Measurements from ENCODE around the gene ZBTB46.
"Not testable (repeated sequence)": the region's sequence is repeated elsewhere in the genome, so short reads cannot be mapped to it uniquely, and the experiment has no call there.

Gene ZBTB46

DNA sequence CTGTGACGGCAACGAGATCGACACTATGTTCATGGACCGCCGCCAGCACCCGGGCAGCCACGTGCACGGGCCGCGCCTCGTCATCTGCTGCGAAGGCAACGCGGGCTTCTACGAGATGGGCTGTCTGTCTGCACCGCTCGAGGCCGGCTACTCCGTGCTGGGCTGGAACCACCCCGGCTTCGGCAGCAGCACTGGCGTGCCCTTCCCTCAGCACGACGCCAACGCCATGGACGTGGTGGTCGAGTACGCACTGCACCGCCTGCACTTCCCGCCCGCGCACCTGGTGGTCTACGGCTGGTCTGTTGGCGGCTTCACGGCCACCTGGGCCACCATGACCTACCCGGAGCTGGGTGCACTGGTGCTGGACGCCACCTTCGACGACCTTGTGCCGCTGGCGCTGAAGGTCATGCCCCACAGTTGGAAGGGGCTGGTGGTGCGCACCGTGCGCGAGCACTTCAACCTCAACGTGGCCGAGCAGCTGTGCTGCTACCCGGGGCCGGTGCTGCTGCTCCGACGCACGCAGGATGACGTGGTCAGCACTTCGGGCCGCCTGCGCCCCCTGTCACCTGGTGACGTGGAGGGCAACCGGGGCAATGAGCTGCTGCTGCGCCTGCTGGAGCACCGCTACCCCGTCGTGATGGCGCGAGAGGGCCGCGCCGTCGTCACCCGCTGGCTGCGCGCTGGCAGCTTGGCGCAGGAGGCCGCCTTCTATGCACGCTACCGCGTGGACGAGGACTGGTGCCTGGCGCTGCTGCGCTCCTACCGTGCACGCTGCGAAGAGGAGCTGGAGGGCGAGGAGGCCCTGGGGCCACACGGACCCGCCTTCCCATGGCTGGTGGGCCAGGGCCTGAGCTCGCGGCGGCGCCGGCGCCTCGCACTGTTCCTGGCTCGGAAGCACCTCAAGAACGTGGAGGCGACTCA, 31.2 kb upstream of the ZBTB46 start:
- no peak for TF ChIP-seq POLR2A (IDR thresholded peaks at IDR 0.05; ENCODE audit: low read depth, low read length)
- DNase-seq (ENCODE audit: insufficient read length, low spot score) = no peak
- FAIRE-seq = no peak

DNA sequence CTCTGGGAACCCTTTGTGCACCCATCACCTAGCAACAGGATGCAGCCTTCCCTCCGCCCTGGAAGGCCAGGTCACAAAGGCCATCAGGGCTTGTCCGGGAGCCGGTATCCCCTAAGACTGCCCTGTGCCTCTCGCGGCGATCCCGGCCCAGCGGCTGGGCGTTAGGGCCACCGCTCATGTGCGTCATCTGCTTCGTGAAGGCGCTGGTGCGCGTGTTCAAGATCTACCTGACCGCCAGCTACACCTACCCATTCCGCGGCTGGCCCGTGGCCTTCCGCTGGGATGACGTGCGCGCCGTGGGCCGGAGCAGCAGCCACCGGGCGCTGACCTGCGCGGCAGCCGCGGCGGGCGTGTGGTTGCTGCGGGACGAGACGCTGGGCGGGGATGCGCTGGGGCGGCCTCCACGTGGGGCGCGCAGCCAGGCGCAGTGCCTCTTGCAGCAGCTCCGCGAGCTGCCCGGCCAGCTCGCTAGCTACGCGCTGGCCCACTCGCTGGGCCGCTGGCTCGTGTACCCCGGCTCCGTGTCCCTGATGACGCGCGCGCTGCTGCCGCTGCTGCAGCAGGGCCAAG, 30.4 kb upstream of the ZBTB46 start, which contains the start of gene ABHD16B:
Gene ABHD16B, plus strand, starts transcription at position 134 of the 570 bp plus-strand sequence. Its CDS starts 43 bp downstream, at position 177.
- DNase-seq (ENCODE audit: insufficient read length, low spot score) (no peak), FAIRE-seq (no peak)
- no peak for TF ChIP-seq POLR2A (IDR thresholded peaks at IDR 0.05; ENCODE audit: low read depth, low read length)

DNA sequence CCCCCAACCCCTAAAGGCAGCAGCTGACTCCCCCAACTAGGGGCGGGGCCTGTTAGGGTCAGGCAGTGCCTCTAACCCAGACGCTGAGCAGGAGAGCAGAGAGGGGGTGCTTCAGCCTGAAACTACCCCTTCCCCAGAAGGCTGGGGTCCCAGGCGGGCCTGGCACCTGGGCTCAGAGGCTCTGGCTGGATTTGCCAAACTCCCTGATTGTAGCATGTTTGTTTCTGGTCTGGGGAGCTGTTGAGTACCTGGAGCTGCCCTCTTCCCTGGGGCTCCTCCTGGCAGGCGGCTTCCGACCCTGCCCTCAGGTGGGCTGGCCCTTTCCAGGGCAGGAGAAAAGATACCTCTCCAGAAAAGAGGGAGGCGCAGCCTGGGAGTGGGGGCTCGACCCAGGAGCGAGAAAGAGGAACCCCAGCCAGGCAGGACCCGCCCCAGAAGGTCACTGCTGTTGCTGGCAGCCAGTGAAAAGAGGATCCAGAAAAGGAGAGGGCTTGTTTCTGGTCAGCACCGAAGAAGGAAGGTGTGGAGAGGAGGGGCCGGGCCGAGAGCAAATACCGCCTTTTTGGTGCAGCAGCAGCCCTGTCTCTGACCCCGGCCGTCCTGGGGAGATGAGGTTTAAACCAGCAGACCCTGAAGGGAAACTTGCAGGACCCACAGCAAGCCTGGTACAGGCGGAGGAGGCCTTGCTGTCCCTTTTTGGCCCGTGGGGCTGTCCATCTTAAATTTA, 29.4 kb upstream of the ZBTB46 start:
- no peak for TF ChIP-seq POLR2A (IDR thresholded peaks at IDR 0.05; ENCODE audit: low read depth, low read length)
- DNase-seq (ENCODE audit: insufficient read length, low spot score) (no peak), FAIRE-seq (no peak)

DNA sequence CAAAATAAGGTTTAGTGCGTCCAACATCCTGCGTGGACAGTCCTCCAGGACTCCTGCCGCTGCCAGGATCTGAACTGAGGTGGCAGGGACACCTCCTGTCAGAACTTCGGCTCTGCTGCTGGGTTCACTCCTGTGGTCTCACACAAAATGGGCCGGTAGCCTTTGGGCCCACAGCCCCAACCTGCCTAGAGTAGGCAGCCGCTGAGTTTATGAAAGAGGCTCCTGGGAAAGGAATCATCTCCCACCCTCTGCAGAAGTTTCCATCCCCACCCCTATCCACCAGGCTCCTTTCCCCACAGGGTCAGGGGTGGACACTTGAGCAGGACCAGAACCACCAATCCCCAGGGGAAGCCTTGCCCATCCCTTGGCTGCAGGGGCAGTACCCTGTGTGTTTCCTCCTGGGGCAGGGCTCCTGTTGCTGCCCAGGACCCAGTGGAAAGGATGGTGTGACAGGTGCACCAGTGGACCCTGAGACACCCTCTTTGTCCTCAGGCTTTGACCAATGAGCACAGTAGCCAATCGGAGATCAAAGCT, 28.2 kb upstream of the ZBTB46 start:
- DNase-seq (ENCODE audit: insufficient read length, low spot score) (no peak), FAIRE-seq (no peak)
- no peak for TF ChIP-seq POLR2A (IDR thresholded peaks at IDR 0.05; ENCODE audit: low read depth, low read length)

DNA sequence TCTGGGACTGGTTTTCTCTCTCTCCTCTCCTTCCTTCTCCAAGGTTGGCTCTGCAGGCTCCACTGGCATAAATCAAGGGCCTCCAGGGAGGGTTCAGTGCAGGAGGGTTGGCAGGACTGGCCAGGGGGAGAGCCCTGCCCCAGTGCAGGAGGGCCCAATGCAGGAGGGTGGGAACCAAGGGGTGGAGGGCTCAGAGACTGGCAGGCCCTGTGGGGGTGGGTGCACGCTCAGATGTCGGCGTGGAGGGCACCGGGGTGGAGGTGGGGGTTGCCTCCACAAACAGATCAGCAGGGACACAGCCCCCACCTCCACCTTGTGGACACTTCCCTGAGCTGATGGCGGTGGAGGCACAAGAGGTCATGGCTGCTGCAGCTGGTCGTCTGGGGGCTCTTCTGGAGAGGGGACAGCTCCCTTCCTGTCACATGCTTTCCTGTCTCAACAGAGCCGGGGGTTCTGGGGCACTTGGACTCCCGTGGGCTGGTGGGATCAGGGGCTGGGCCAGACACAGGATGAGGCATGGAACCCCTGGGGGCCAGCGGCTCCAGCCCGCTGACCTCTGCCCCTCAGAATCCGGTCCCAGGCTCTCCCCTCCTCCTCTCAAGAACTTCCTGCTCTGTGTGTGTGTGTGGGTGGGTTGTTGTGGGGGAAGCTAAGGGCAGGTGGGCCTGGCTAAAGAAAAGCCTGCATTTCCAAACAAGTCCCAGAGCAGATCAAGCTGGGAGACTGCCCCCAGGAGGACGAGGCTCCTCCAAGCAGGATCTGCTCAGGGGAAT, 27.5 kb upstream of the ZBTB46 start:
- no peak for DNase-seq (ENCODE audit: insufficient read length, low spot score)
- no peak for FAIRE-seq
- TF ChIP-seq POLR2A (IDR thresholded peaks at IDR 0.05; ENCODE audit: low read depth, low read length) = no peak

DNA sequence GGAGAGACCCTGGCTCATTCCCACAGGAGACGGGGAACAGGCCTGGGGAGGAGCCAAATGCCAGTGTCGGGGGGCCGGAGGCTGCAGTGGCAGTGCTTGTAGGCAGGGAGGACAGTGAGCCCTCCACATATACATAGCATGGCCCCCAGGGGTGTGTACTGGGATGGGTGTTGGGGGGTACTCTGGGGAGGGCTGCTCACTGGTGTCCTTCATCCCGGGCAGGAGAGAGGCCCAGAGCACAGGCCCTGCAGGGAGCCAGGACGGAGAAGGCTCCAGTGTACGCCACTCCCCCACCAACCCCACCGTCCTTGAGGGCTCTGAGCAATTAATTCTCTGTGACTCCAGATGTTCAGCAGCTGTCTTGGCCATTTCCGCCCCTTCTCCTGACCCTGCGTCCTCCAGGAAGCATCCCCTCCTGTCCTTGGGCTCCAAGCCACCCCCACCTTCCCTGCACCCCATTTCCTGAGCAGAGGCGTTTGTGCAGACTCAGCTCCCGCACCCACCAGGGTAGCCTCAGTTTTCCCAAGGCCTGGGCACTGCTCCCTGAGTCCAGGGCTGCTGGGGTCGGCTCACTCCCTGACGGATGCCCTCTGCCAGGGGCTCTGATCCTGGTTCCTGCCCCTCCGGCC, 26.8 kb upstream of the ZBTB46 start:
- FAIRE-seq (no peak), DNase-seq (ENCODE audit: insufficient read length, low spot score) (no peak)
- TF ChIP-seq POLR2A (IDR thresholded peaks at IDR 0.05; ENCODE audit: low read depth, low read length) = no peak

DNA sequence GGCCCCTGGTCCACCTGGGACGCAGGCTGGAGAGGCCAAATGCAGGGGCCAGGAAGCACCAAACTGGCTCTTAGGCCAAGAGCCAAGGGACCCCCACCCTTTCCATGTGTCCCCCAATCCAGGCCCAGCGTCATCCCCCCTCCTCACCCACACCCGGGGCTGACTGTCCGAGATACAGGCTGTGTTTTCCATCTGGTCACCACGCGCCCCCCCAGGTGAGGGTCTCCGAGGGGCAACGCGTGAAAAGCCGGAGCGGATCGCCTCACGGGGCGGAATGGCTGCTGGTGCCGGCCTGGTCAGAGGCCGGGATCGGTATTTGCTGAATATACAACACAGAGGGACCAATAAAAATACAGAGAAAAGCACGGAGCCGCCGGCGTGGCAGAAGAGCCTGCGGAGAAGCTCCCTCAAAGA, 25.0 kb upstream of the ZBTB46 start:
- no peak for TF ChIP-seq POLR2A (IDR thresholded peaks at IDR 0.05; ENCODE audit: low read depth, low read length)
- no peak for DNase-seq (ENCODE audit: insufficient read length, low spot score)
- no peak for FAIRE-seq

DNA sequence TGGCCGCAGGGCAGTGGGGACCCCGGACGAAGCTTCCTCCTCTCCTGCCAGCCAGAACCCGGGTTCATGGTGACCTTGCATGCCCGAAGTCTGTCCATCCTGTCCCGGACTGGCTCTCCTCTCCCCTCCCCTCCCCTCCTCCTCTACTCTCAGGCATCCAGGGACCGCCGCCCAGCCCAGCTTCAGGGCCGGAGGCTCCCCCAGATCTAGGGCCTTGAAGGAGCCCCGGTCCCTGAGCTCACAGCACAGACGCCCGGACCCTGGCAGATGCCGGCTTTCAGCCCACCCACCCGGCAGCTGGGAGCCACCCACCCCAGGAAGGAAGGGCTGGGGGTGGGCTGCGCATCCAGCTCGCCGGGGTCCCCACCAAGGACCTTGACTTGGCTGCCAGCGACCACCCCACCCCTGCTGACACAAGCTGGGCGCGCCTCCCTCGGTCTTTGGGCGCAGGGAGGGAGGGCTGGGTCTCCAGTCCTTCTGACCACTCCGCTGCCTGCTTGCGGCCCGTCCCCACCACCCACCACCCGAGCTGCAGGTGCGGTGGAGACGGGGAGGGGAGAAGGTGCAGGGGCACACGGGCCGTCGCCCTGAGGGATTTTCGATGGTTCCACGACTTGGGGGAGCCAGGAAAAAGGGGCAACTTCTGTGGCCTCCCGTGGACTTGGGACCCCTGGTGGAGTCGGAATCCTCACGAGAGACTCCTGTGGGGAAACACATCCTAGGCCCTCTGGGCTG, 24.5 kb upstream of the ZBTB46 start:
- no peak; the same call in 1 of the 2 replicates for TF ChIP-seq POLR2A (IDR thresholded peaks at IDR 0.05; ENCODE audit: low read depth, low read length)
- DNase-seq (ENCODE audit: insufficient read length, low spot score) = no peak
- no peak for FAIRE-seq

DNA sequence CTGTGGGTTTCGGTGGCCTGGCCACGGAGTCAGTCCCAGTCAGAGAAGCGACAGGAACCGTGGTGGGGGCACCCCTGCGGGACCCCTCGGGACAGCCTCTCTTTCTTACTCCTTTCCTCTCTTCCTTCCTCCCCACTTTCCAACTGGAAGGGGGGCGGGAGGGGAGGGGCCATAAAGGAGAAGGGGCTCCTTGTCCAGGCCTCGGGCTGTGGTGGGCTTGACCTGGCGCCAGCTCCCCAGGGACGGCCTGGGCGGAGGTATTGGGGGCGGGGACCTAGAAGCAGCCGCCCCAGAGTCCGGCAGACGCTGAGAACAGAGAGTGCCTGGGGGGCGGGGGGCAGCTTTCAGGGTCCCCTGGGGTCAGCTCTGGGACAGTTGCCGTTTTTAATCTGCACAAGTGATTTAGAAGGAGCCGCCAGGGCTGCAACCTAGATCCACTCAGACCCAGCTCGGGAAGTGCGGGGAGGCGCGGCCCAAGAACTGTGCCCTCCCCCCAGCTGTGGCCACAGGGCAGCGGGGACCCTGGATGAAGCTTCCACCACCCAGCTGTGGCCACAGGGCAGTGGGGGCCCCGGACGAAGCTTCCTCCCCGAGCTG, 23.8 kb upstream of the ZBTB46 start:
- DNase-seq (ENCODE audit: insufficient read length, low spot score) = no peak

DNA sequence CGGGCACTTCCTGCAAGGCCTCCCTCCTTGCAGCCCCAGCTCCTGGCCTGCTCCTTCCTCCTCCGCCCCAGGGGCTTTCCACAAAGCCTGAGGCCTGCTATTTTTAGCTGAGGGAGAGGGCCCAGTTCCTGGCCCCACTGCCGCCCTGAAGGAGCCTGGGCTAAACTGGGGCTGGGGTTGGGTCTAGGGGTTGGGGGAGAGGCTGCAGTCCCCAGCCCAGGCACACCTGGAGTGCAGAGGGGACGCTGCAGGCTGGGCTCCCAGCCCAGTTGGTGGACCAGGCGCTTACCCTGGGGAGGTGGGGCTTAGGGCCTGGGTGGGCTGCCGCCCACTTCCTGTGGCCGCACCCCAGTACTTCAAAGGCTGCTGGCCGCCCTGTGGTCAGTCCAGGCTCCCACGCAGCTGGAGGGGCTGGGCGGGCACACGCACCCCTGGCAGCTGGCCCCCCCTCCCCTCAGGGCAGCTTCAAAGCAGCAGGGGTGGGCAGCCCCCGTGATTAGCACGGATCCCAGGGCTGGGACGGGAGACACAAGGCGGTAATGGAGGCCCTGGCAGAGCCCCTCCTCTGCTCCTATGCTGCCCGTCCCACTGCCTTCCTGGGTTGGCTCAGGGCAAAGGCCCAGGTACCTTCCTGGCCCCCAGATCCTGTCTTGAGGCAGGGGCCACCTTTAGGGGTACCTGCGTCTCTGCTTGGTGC, 23.2 kb upstream of the ZBTB46 start:
- DNase-seq (ENCODE audit: insufficient read length, low spot score) (no peak), FAIRE-seq (no peak)
- TF ChIP-seq POLR2A (IDR thresholded peaks at IDR 0.05; ENCODE audit: low read depth, low read length) = peak; percentile 47

More for the DNA sequence above, 23.8 kb upstream of the ZBTB46 start:
- no peak for TF ChIP-seq POLR2A (IDR thresholded peaks at IDR 0.05; ENCODE audit: low read depth, low read length)
- FAIRE-seq = no peak

DNA sequence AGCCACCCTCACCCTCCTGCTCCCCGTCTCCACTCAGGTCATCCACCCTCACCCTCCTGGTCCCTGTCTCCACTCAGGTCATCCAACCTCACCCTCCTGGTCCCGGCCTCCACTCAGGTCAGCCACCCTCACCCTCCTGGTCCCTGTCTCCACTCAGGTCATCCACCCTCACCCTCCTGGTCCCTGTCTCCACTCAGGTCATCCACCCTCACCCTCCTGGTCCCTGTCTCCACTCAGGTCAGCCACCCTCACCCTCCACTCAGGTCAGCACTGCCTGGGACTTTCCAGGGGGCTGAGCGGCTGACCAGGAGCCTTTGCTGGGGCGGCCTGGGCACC, 22.6 kb upstream of the ZBTB46 start:
- not testable (repeated sequence) for DNase-seq (ENCODE audit: insufficient read length, low spot score); FAIRE-seq

DNA sequence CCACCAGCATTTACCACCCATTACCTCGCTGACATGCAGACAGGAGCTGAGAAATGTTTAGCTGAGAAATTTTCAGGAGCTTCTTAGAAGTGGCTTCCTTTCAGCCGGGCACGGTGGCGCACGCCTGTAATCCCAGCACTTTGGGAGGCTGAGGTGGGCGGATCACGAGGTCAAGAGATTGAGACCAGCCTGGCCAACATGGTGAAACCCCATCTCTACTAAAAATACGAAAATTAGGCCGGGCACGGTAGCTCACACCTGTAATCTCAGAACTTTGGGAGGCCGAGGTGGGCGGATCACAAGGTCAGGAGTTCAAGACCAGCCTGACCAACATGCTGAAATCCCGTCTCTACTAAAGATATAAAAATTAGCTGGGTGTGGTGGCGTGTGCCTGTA, 20.5 kb upstream of the ZBTB46 start:
- not testable (repeated sequence) for FAIRE-seq

More for the DNA sequence above, 20.5 kb upstream of the ZBTB46 start:
- not testable (repeated sequence) for DNase-seq (ENCODE audit: insufficient read length, low spot score)

Data from H54 (cell line).